ENCODE measurements around the gene POLR3K. TPM values are rescaled to one million over a fixed set of nuclear protein-coding genes. Genes with fewer than 3 reads are reported as not detected.

Gene POLR3K
- total RNA-seq, 1 donor from 2014 or later = 12.1 TPM

- Histone ChIP-seq H3K4me1 (peaks cover 48% of the 10 kb centered on the region), H3K4me3 (no peak overlapping the region), H3K27ac (no peak overlapping the region), H3K27me3 (ENCODE audit: low read depth) (no peaks in the 10 kb centered on the region), H3K36me3 (peaks cover 43% of the 10 kb centered on the region), H3K9me3 (no peaks in the 10 kb centered on the region)
- TF ChIP-seq, protein P1, sequence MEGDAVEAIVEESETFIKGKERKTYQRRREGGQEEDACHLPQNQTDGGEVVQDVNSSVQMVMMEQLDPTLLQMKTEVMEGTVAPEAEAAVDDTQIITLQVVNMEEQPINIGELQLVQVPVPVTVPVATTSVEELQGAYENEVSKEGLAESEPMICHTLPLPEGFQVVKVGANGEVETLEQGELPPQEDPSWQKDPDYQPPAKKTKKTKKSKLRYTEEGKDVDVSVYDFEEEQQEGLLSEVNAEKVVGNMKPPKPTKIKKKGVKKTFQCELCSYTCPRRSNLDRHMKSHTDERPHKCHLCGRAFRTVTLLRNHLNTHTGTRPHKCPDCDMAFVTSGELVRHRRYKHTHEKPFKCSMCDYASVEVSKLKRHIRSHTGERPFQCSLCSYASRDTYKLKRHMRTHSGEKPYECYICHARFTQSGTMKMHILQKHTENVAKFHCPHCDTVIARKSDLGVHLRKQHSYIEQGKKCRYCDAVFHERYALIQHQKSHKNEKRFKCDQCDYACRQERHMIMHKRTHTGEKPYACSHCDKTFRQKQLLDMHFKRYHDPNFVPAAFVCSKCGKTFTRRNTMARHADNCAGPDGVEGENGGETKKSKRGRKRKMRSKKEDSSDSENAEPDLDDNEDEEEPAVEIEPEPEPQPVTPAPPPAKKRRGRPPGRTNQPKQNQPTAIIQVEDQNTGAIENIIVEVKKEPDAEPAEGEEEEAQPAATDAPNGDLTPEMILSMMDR (IDR thresholded peaks at IDR 0.05) = peak; percentile 98
- DNase-seq (peak; percentile 89), ATAC-seq (peak; percentile 79 to 82)
- intact Hi-C loops (cut with DNase I) = no loop called here
Observed at GRCh38 chr16:65745-66144, 12.3 kb upstream of the POLR3K start.

DNA sequence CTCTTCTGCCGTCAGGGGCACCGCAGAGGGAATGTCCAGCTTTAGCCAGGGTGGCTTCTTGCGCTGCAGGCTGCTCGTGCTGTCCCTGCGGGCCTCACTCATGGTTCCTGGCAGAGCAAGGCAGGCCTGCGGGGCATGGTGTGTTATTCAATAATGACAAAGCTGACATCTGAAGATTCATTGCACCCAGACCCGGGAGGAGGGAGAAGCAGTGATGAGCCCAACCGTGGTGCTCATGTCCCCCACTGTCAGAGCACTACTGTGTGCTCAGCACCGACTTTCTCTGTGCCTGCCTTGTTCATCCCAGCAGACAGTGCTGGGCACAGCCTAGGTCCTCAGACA lies 11.5 kb upstream of the POLR3K start:
- no peaks in the 10 kb centered on the region for H3K9me3 ChIP-seq
- no peak for DNase-seq
- H3K36me3 ChIP-seq = peaks cover 52% of the 10 kb centered on the region
- H3K27me3 ChIP-seq (ENCODE audit: low read depth) = no peaks in the 10 kb centered on the region
- ATAC-seq = no peak
- H3K27ac ChIP-seq = no peak overlapping the region
- H3K4me3 ChIP-seq = no peak overlapping the region
- intact Hi-C loops (cut with DNase I) = no loop called here
- peaks cover 39% of the 10 kb centered on the region for H3K4me1 ChIP-seq
- TF ChIP-seq, protein P1 (IDR thresholded peaks at IDR 0.05) = no peak

- H3K27me3 ChIP-seq (ENCODE audit: low read depth) = no peaks in the 10 kb centered on the region
- DNase-seq (no peak), ATAC-seq (no peak)
- no peaks in the 10 kb centered on the region for H3K9me3 ChIP-seq
- TF ChIP-seq, protein P1 (IDR thresholded peaks at IDR 0.05) = no peak
- intact Hi-C loops (cut with DNase I) = no loop called here
- H3K36me3 ChIP-seq = peaks cover 58% of the 10 kb centered on the region
- H3K4me1 ChIP-seq = peaks cover 33% of the 10 kb centered on the region
- no peak overlapping the region for H3K4me3 ChIP-seq
- H3K27ac ChIP-seq = no peak overlapping the region
Observed at GRCh38 chr16:63998-64913, 10.8 kb upstream of the POLR3K start.

GRCh38 chr16:63466-63865 lies 10.1 kb upstream of the POLR3K start:
- DNase-seq (no peak), ATAC-seq (no peak)
- intact Hi-C loops (cut with DNase I) = no loop called here
- Histone ChIP-seq H3K27me3 (ENCODE audit: low read depth) (no peaks in the 10 kb centered on the region), H3K27ac (no peak overlapping the region), H3K4me3 (no peak overlapping the region), H3K9me3 (no peaks in the 10 kb centered on the region), H3K36me3 (peaks cover 66% of the 10 kb centered on the region), H3K4me1 (peaks cover 27% of the 10 kb centered on the region)
- TF ChIP-seq, protein P1 (IDR thresholded peaks at IDR 0.05) = no peak

DNA sequence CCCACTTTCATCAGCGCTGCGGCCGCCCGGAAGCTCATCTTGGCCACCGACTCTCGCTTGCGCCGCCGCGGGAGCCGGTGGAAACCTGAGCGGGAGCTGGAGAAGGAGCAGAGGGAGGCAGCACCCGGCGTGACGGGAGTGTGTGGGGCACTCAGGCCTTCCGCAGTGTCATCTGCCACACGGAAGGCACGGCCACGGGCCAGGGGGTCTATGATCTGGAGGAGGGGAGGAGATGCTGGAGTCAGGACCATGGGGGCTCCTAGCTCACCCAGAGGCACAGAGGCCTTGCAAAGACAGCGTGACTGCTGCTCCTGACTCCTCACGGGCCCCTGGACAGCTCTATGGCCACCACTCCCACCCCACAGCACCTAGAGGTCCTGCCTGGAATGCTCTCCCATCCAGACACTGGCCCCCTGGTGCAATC lies 9.6 kb upstream of the POLR3K start:
- Histone ChIP-seq H3K27me3 (ENCODE audit: low read depth) (no peaks in the 10 kb centered on the region), H3K36me3 (peaks cover 71% of the 10 kb centered on the region), H3K27ac (no peak overlapping the region), H3K4me3 (no peak overlapping the region), H3K9me3 (no peaks in the 10 kb centered on the region), H3K4me1 (peaks cover 23% of the 10 kb centered on the region)
- intact Hi-C loops (cut with DNase I) = no loop called here
- ATAC-seq = no peak
- no peak for DNase-seq
- TF ChIP-seq, protein P1 (IDR thresholded peaks at IDR 0.05) = no peak
